Activated T-helper 17 cell treated with anti-CD3 and anti-CD28 coated beads, Interleukin-2, amount 50 U/mL, for 72 hours (primary cell): ENCODE measurements around the gene TRABD2B. TPM values are rescaled to one million over a fixed set of nuclear protein-coding genes. Genes with fewer than 3 reads are reported as not detected.

Experiments
- ATAC-seq: fragments of 150-1000 bp; cut with Tn5 transposase; replicated peaks from 2 replicates; pipeline ENCODE4 v1.10.0; 2021; ENCODE audit warnings: mild to moderate bottlenecking, moderate library complexity
- H3K27ac Mint-ChIP-seq: one replicate; pipeline ENCODE4 v1.8.0; 2022; ENCODE audit warnings: mixed read lengths
- H3K27me3 Mint-ChIP-seq: one replicate; pipeline ENCODE4 v1.8.0; 2022; ENCODE audit warnings: mixed read lengths
- H3K36me3 Mint-ChIP-seq: one replicate; pipeline ENCODE4 v1.8.0; 2022; ENCODE audit warnings: low read depth, mild to moderate bottlenecking, mixed read lengths
- H3K4me1 Mint-ChIP-seq: one replicate; pipeline ENCODE4 v1.8.0; 2022; ENCODE audit warnings: mixed read lengths
- H3K4me3 Mint-ChIP-seq: one replicate; pipeline ENCODE4 v1.8.0; 2022; ENCODE audit warnings: mild to moderate bottlenecking, mixed read lengths
- H3K9me3 Mint-ChIP-seq: one replicate; pipeline ENCODE4 v1.8.0; 2022; ENCODE audit warnings: mixed read lengths
- total RNA-seq, 2 donors: library from RNA; stranded (reverse); gene quantifications; one replicate each; pipeline ENCODE4 v1.2.3, GENCODE V29; 2022

The TRABD2B gene
- total RNA-seq, 2 donors from 2014 or later: not detected

- ATAC-seq: no peak
- Mint-ChIP-seq H3K27me3 (no peaks in the 10 kb centered on the region), H3K27ac (no peak overlapping the region), H3K4me3 (no peak overlapping the region), H3K36me3 (no peaks in the 10 kb centered on the region), H3K9me3 (no peaks in the 10 kb centered on the region), H3K4me1 (no peaks in the 10 kb centered on the region)
Observed at GRCh38 chr1:47852006-47852718, 145.0 kb downstream of the TRABD2B start.

GRCh38 chr1:47850451-47850850 lies 146.7 kb downstream of the TRABD2B start:
- ATAC-seq: no peak
- Mint-ChIP-seq H3K36me3 (no peaks in the 10 kb centered on the region), H3K27me3 (no peaks in the 10 kb centered on the region), H3K4me3 (no peak overlapping the region), H3K4me1 (no peaks in the 10 kb centered on the region), H3K27ac (no peak overlapping the region), H3K9me3 (no peaks in the 10 kb centered on the region)

- Mint-ChIP-seq H3K4me3 (no peak overlapping the region), H3K36me3 (no peaks in the 10 kb centered on the region), H3K9me3 (no peaks in the 10 kb centered on the region), H3K27ac (no peak overlapping the region), H3K4me1 (no peaks in the 10 kb centered on the region), H3K27me3 (no peaks in the 10 kb centered on the region)
- no peak for ATAC-seq
Observed at GRCh38 chr1:47849591-47850261, 147.5 kb downstream of the TRABD2B start.

GRCh38 chr1:47849005-47849521 lies 148.1 kb downstream of the TRABD2B start:
- no peaks in the 10 kb centered on the region for H3K9me3 Mint-ChIP-seq
- peaks cover 3% of the 10 kb centered on the region for H3K27me3 Mint-ChIP-seq
- ATAC-seq: no peak
- H3K27ac Mint-ChIP-seq: no peak overlapping the region
- H3K4me1 Mint-ChIP-seq: no peaks in the 10 kb centered on the region
- no peaks in the 10 kb centered on the region for H3K36me3 Mint-ChIP-seq
- no peak overlapping the region for H3K4me3 Mint-ChIP-seq

GRCh38 chr1:47847763-47848162 lies 149.4 kb downstream of the TRABD2B start:
- Mint-ChIP-seq H3K4me3 (no peak overlapping the region), H3K36me3 (no peaks in the 10 kb centered on the region), H3K4me1 (no peaks in the 10 kb centered on the region), H3K27ac (no peak overlapping the region), H3K9me3 (no peaks in the 10 kb centered on the region), H3K27me3 (peaks cover 15% of the 10 kb centered on the region)
- ATAC-seq: no peak

- no peak overlapping the region for H3K27ac Mint-ChIP-seq
- H3K9me3 Mint-ChIP-seq: no peaks in the 10 kb centered on the region
- H3K4me1 Mint-ChIP-seq: no peaks in the 10 kb centered on the region
- H3K4me3 Mint-ChIP-seq: no peak overlapping the region
- H3K27me3 Mint-ChIP-seq: peaks cover 19% of the 10 kb centered on the region
- H3K36me3 Mint-ChIP-seq: no peaks in the 10 kb centered on the region
- no peak for ATAC-seq
Observed at GRCh38 chr1:47844558-47844955, 152.6 kb downstream of the TRABD2B start.

GRCh38 chr1:47843781-47844557 lies 153.2 kb downstream of the TRABD2B start:
- Mint-ChIP-seq H3K4me3 (no peak overlapping the region), H3K9me3 (no peaks in the 10 kb centered on the region), H3K4me1 (no peaks in the 10 kb centered on the region), H3K27ac (no peak overlapping the region), H3K27me3 (peaks cover 19% of the 10 kb centered on the region), H3K36me3 (no peaks in the 10 kb centered on the region)
- no peak for ATAC-seq

- no peak for ATAC-seq
- H3K27me3 Mint-ChIP-seq: peaks cover 23% of the 10 kb centered on the region
- no peaks in the 10 kb centered on the region for H3K4me1 Mint-ChIP-seq
- no peak overlapping the region for H3K4me3 Mint-ChIP-seq
- H3K9me3 Mint-ChIP-seq: no peaks in the 10 kb centered on the region
- H3K27ac Mint-ChIP-seq: no peak overlapping the region
- H3K36me3 Mint-ChIP-seq: no peaks in the 10 kb centered on the region
Observed at GRCh38 chr1:47843059-47843458, 154.1 kb downstream of the TRABD2B start.

GRCh38 chr1:47842228-47842919 lies 154.8 kb downstream of the TRABD2B start:
- H3K36me3 Mint-ChIP-seq: no peaks in the 10 kb centered on the region
- H3K9me3 Mint-ChIP-seq: no peaks in the 10 kb centered on the region
- H3K4me1 Mint-ChIP-seq: no peaks in the 10 kb centered on the region
- H3K27me3 Mint-ChIP-seq: peaks cover 24% of the 10 kb centered on the region
- no peak overlapping the region for H3K27ac Mint-ChIP-seq
- ATAC-seq: no peak
- no peak overlapping the region for H3K4me3 Mint-ChIP-seq

GRCh38 chr1:47841356-47841755 lies 155.8 kb downstream of the TRABD2B start:
- Mint-ChIP-seq H3K4me1 (no peaks in the 10 kb centered on the region), H3K36me3 (no peaks in the 10 kb centered on the region), H3K27me3 (peaks cover 26% of the 10 kb centered on the region), H3K4me3 (no peak overlapping the region), H3K9me3 (no peaks in the 10 kb centered on the region), H3K27ac (no peak overlapping the region)
- ATAC-seq: no peak

- H3K4me1 Mint-ChIP-seq: no peaks in the 10 kb centered on the region
- no peak for ATAC-seq
Observed at GRCh38 chr1:47840393-47841190, 156.6 kb downstream of the TRABD2B start.

GRCh38 chr1:47839433-47839760 lies 157.8 kb downstream of the TRABD2B start:
- ATAC-seq: no peak
- peaks cover 24% of the 10 kb centered on the region for H3K27me3 Mint-ChIP-seq
- H3K36me3 Mint-ChIP-seq: no peaks in the 10 kb centered on the region
- H3K9me3 Mint-ChIP-seq: peaks cover 4% of the 10 kb centered on the region
- H3K27ac Mint-ChIP-seq: no peak overlapping the region
- no peaks in the 10 kb centered on the region for H3K4me1 Mint-ChIP-seq
- H3K4me3 Mint-ChIP-seq: no peak overlapping the region

More at GRCh38 chr1:47840393-47841190, 156.6 kb downstream of the TRABD2B start:
- Mint-ChIP-seq H3K9me3 (peaks cover 2% of the 10 kb centered on the region), H3K4me3 (no peak overlapping the region), H3K27ac (no peak overlapping the region), H3K36me3 (no peaks in the 10 kb centered on the region), H3K27me3 (peaks cover 26% of the 10 kb centered on the region)

GRCh38 chr1:47838562-47839432 lies 158.4 kb downstream of the TRABD2B start:
- H3K9me3 Mint-ChIP-seq: peaks cover 4% of the 10 kb centered on the region
- no peak for ATAC-seq
- no peaks in the 10 kb centered on the region for H3K36me3 Mint-ChIP-seq
- H3K27ac Mint-ChIP-seq: no peak overlapping the region
- peaks cover 22% of the 10 kb centered on the region for H3K27me3 Mint-ChIP-seq
- H3K4me3 Mint-ChIP-seq: no peak overlapping the region
- H3K4me1 Mint-ChIP-seq: no peaks in the 10 kb centered on the region
